ENCODE data around the gene AFF3.

AFF3 gene

DNA sequence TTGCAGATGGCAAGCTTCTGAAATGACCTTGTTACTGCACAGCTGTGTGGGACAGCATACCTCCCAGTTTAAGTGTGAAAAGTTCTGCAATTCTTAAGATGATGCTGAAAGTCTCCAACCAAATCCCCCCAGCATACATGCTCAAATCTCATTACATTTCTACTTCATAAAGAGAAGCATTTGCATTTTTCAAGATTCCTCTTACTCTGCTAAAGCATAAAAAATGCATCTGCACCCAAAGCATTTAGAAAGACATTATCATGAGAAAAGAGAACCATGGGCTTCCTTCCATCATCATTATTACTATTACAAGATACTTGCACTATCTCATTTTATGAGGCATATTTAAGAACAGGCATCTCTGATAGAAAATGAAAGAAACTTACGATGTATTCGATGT is 415.7 kb downstream of the AFF3 start:
- no peak for DNase-seq

DNA sequence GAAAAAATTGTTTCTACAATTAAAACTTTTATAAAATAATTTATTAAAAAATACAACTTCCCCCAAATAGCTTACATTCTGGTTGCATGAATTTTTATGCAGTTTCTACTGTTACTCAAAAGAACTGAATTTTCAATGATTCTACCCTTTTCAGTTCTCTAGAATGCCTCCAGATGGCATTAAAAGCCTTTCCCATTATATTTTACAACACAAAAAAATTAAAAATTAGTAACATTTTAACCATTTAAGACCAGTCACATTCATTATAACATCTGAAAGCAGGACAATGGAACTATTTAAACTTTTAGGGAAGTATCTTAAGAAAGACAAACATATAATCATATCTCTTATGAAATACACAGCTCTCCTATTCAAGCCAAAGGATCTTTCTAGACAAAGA is 416.6 kb downstream of the AFF3 start:
- no peak for DNase-seq

DNA sequence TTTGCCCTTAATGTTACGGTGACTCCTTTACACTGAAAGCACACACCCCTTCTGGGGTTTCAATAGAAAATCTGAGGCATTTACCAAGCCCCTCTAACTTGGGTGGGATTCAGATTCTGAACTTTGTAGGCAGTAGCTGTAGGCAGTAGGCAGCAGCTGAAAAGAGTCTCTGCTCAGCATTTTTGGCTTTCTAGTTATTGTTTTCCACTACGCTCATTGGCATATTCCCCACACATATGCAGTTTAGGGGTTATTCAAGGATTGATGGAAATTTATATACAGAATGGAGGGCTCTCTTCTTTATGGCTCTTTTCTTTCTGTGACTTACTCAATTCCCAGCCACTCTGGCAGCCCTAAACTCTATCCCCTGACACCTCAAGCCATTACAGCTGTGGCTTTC is 419.9 kb downstream of the AFF3 start:
- no peak for DNase-seq

GRCh38 chr2:99719102-99719501 is 423.3 kb downstream of the AFF3 start:
- DNase-seq: no peak

- DNase-seq: no peak
These were observed 426.4 kb downstream of the AFF3 start for GRCh38 chr2:99715956-99716355.

GRCh38 chr2:99714349-99714748 is 428.0 kb downstream of the AFF3 start:
- no peak for DNase-seq

- DNase-seq: no peak
These were observed 431.2 kb downstream of the AFF3 start for GRCh38 chr2:99711144-99711543.

DNA sequence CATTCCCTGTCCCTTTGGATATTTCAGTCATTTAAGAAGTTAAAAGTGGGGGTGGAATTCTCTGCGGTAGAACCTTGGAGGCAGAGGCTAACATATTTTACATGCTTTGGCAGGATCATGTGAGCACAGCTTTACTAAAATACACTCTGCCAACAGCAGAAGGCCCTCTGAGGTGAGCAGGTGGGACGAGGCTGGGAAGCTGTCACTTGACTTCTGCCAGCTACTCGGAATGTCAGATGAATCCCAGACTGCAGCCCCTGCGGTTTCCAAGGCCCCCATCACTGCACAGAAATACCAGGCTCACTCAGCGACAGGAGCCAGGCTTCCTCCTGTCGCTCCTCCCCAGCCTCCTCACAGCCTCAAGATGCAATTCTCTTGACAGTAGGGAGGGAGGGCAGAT is 431.7 kb downstream of the AFF3 start:
- DNase-seq: no peak

DNA sequence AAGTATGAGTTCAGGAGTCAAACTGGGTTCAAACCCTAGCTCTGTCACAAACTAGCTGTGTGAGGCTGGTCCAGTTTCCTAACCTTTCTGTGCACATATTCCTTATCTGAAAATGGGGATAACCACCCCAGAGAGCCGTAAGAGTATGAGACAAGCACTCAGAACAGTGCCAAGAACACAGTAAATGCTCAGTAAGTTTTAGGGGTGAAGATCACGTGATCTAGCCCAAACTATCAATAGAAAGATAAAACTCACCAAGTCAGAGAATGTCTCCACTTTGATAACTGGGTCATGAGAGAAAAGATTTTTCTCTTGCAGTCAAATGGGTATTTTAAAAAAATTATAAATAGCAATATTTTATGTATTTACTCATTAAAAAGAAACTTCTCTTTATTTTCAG is 433.2 kb downstream of the AFF3 start:
- no peak for DNase-seq

GRCh38 chr2:99708231-99708630 is 434.2 kb downstream of the AFF3 start:
- no peak for DNase-seq

- DNase-seq: no peak
These were observed 434.8 kb downstream of the AFF3 start for GRCh38 chr2:99707592-99707991.

GRCh38 chr2:99706735-99707134 is 435.7 kb downstream of the AFF3 start:
- no peak for DNase-seq

GRCh38 chr2:99701503-99701902 is 440.9 kb downstream of the AFF3 start:
- DNase-seq: no peak

GRCh38 chr2:99700482-99701398 is 441.6 kb downstream of the AFF3 start:
- DNase-seq: no peak

DNA sequence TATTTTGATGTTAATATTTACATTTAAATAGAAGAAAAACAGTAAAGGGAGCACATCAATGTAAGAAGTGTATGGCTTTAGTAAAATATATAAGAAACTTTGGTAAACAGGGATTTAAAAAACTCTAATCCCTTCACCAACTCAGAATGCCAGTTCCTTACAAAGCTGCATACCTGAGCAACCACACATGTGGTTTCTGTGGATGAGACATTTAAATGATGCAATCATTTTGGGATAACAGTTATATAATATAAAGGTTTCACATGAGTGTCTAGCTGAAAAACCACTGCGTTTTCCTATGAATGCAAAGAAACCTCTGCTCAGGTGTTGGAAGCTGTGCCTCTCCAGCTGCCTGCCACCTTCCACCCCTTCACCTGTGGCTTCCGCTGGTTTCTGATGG is 443.5 kb downstream of the AFF3 start:
- DNase-seq: no peak

DNA sequence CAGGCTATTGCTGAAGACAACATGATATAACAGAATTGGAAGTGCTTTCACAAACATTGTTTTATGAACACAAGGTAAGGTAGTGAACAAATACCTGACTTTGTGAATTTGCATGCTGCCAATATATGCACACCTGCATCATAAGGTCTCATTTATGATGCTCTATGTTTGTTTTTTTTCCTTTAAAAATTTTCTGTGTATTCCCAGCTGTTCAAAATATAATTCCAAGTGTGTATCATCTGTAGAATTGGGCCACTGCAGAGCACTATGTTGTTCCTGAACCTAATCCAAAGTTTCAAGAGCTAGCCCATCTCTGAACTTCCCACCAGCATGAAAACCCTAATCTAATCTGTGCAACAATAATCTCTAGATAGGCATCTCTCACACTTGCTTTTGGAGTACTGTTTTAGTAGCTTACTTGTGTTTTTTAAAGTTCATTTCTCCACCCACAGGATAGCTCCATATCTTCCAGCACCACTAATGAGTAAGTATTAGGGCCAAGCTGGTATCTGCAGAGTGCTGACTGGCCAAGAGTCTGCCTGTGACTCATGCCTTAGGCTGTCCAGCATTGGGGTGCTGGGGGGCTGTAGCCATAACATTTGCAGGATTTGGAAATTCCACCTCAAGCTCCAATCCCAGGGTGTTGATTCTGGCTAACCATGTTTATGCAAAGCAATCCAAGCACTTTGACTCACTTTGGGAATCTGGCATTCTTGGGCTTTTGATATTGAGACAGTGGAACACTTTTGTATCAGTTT is 444.4 kb downstream of the AFF3 start:
- DNase-seq: no peak

GRCh38 chr2:99695944-99696253 is 446.5 kb downstream of the AFF3 start:
- no peak for DNase-seq

DNA sequence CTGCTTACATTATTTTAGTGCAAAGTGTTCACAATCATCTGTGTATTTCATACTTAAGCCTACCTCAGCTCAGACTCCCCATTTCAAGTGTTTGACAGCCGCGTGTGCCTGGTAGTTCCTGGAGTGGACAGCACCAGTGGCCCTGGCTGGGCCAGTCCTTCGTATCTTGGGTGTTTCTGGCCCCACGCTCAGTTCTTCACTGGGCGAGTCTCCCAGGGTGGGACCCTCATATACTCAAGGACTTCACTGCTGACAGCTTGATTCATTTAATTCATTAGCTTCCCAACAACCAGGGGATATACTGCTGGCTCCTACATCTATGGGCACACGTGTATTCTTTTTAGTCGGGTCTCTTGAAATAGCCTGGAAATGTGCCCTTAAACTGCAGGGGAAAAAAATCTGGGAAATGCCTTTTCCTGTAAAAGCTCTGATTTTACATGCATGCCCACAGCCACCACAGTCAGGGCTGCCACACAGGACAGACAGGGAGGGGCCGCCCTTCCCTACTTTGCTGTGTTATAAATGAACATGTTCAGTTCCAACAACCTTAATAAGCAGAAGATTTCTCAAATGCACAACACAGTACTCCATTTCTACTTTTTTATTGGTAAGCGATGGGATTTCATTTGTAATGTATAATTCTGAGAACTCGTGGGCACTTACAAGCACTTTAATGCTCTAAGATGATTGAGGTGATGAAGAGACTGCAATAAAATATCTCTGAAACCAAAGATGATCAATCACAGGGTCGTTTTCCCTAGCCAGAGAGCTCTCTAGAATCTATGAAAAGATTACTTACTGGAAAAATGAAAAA is 447.1 kb downstream of the AFF3 start:
- DNase-seq: no peak

- no peak for DNase-seq
These were observed 448.1 kb downstream of the AFF3 start for GRCh38 chr2:99694331-99694730.

DNA sequence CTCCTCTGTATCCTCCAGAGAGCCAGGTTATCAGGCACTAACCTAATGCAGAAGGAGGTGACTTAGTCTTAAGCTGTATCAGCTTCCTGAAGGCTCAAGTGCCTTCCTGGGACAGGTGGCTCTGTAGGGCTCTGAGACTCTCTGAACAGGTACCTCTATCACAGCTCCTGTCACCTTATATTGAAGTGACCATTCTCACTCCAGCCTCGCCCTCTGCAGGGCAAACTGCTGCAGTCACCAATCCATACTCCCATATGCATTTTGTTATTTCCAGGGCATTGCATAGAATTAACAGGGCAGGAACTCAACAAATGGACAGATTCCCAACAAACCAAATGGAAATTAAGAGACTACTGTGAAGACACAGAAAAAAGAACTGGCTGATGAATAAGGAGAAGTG is 449.6 kb downstream of the AFF3 start:
- no peak for DNase-seq

DNA sequence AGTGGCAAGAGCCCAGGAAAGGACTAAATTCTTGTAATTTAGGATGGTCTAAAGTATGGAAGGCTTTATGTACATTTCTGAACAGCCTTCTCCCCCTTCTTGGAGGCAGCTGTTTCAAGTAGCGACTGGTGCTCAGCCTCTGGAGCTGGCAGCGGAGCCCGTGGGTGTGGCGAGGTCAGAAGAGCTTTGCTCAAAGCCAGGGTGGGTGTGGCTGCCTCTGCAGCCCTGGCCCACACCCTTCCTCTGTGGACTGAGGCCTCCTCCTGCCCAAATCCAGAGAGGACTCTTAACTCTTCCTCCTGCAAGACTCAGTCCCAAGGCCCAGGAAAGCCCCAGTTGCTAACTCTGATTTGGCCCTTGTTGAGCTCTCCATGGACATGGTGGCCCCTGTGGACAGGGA is 450.5 kb downstream of the AFF3 start:
- no peak for DNase-seq

DNA sequence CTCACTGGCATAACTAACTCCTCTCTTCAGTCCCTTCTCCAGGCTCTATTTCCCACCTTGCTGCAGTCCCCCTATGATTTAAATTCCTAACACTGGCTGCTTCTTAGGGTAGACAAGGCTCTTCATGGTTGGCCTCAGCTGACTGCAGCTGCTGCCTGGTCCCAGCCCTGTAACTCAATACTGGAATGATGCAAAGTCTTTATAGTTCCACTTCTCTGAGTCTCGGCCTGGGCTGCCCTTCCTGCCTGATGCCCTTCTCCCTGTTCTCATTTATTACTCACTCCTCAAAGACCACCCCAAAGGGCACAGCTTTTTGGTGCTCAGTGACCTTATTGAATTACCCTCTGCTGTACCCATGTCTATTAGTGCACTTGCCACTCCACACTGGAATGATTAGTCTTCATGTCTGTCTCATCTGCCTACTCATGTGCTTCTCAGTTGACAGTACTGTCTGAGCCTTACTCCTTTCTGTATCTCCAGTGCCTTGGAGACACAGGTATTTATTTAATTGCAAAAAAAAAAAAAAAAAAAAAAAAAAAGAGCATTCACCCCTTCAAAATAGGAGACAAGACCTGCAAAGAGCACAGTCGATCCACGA is 453.1 kb downstream of the AFF3 start:
- no peak for DNase-seq

- DNase-seq: no peak
These were observed 453.7 kb downstream of the AFF3 start for GRCh38 chr2:99688699-99689098.

Data from stimulated activated CD4-positive, alpha-beta T cell treated with anti-CD3 and anti-CD28 coated beads, Interleukin-4, amount 100 ng/mL, for 24 hours (primary cell).